ENCODE results near the gene GLOD5. TPM values are rescaled to one million over a fixed set of nuclear protein-coding genes. Genes with fewer than 3 reads are reported as not detected.

The GLOD5 gene
- total RNA-seq, 2 donors from 2014 or later, result not detected

DNA sequence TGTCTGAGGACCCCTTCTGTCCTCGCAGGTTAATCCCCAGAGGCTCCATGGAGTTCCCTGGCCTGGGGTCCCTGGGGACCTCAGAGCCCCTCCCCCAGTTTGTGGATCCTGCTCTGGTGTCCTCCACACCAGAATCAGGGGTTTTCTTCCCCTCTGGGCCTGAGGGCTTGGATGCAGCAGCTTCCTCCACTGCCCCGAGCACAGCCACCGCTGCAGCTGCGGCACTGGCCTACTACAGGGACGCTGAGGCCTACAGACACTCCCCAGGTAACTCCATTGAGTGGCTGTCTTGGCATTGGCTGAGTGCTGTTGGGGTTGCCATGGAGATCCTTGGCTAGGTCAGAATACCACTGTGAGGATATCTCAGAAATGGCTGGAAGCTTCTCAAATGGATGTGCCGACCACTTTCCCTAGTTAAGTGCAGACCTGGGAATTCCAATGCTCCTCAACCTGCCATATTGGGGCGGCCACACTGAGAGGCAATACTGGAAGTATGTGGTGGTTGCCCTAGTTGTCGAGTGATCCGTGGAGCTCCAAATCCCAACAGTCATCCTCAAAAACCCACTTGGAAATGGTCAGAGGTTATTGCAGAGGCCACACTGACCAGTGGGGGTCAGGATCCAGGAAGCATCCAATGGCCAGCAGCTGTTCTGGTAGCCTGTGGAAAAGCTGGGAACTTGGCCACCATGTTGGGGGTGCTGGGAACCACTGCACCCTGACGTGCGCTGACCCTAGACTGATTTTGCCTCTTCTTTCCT is 29.7 kb downstream of the GLOD5 start:
- no peaks in the 10 kb centered on the region for H3K9me3 Mint-ChIP-seq
- H3K27me3 Mint-ChIP-seq, result peaks cover 23 to 28% of the 10 kb centered on the region in 2 donors
- H3K27ac Mint-ChIP-seq, result no peak overlapping the region

DNA sequence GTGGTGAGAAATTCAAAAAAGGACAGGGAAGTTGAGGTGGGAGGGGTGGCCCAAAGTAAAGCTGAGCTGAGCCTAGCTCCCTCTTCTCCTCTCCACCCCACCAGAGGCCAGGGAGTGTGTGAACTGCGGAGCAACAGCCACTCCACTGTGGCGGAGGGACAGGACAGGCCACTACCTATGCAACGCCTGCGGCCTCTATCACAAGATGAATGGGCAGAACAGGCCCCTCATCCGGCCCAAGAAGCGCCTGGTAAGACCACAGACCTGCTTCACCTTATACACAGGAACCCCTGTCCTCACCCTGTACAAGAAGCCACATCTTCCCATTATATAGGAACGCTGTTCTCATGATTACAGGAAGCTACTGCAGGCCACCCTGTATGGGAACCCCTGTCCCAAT is 30.7 kb downstream of the GLOD5 start:
- Mint-ChIP-seq H3K4me3 (no peak overlapping the region), H3K27me3 (peaks cover 16 to 21% of the 10 kb centered on the region in 2 donors), H3K4me1 (ENCODE audit: low read depth in 2 of 2) (peaks cover 3 to 6% of the 10 kb centered on the region in 2 donors), H3K27ac (no peak overlapping the region), H3K36me3 (no peaks in the 10 kb centered on the region), H3K9me3 (no peaks in the 10 kb centered on the region)
- ATAC-seq, result no peak
- no peak for DNase-seq (ENCODE audit: low spot score)

More for the DNA sequence above, 29.7 kb downstream of the GLOD5 start:
- Mint-ChIP-seq H3K36me3 (no peaks in the 10 kb centered on the region), H3K4me3 (no peak overlapping the region), H3K4me1 (ENCODE audit: low read depth in 2 of 2) (peaks cover 3 to 6% of the 10 kb centered on the region in 2 donors)
- DNase-seq (ENCODE audit: low spot score) (no peak), ATAC-seq (no peak)

DNA sequence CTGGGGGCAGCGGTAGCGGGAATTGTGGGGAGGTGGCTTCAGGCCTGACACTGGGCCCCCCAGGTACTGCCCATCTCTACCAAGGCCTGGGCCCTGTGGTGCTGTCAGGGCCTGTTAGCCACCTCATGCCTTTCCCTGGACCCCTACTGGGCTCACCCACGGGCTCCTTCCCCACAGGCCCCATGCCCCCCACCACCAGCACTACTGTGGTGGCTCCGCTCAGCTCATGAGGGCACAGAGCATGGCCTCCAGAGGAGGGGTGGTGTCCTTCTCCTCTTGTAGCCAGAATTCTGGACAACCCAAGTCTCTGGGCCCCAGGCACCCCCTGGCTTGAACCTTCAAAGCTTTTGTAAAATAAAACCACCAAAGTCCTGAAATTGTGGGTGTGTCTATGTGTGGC is 32.4 kb downstream of the GLOD5 start:
- Mint-ChIP-seq H3K9me3 (no peaks in the 10 kb centered on the region), H3K36me3 (no peaks in the 10 kb centered on the region), H3K4me3 (no peak overlapping the region), H3K27me3 (peaks cover 0 to 14% of the 10 kb centered on the region in 2 donors), H3K27ac (no peak overlapping the region), H3K4me1 (ENCODE audit: low read depth in 2 of 2) (peaks cover 0 to under 1% of the 10 kb centered on the region in 2 donors)
- DNase-seq (ENCODE audit: low spot score) (no peak), ATAC-seq (no peak)

DNA sequence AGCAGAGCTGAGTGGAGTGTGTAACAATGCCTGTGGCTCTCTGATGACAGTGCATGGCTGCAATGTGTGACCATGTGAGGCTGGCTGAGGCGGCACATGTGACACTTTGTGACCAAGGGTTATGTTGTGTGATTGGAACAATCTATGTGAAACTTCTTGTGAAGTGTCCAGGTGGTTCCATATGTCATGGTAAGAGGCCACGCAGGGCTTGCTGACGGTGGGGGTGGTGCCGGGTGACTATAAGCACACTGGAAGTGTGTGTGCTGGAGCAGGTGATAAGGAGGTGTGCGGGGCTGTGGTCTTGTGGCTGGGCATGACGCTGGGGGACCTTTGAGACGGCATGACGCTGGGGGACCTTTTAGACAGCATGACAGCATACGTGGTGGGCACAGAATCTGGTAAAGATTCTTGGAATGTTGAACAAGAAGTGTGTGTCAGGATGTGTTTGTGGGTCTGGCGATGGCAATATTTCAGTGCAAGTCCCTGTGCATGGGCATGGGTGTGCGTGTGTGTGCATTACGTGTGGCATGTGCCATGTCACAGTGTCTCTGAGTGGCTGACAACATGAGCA is 32.9 kb downstream of the GLOD5 start:
- no peak overlapping the region for H3K4me3 Mint-ChIP-seq
- H3K36me3 Mint-ChIP-seq, result no peaks in the 10 kb centered on the region
- no peak for DNase-seq (ENCODE audit: low spot score)
- peaks cover 0 to 14% of the 10 kb centered on the region in 2 donors for H3K27me3 Mint-ChIP-seq
- no peaks in the 10 kb centered on the region for H3K4me1 Mint-ChIP-seq (ENCODE audit: low read depth in 2 of 2)
- ATAC-seq, result no peak
- no peaks in the 10 kb centered on the region for H3K9me3 Mint-ChIP-seq
- no peak overlapping the region for H3K27ac Mint-ChIP-seq

DNA sequence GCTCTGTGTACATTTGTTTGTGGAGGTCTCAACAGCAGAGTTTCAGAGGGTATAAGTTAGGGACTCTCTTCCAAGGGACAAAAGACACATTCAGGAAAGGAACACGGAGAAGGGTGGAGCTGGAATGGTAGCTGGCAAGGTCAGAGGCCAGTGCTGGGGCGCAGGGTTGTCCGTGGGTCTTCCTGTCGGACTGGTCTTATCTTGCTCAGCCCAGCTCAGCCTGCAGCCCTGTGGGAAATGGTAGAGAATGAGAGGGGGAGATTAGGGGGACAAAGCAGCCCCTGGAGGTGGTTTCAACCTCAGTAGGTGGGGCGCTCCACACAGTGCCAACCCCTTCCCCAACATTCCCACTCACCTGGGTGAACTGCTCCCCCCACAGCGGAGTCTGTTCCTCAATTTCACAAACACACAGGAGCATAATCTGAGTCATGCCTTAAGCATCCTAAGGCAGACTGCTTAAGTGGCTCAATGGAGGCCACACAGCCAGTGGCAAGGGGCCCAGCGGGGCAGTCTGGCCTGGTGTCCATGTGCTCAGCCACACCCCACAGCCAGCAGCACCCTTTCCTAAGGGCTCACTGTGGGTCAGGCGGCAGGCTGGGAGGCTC is 33.5 kb downstream of the GLOD5 start:
- peaks cover 0 to 12% of the 10 kb centered on the region in 2 donors for H3K27me3 Mint-ChIP-seq
- no peak overlapping the region for H3K27ac Mint-ChIP-seq
- H3K9me3 Mint-ChIP-seq, result no peaks in the 10 kb centered on the region
- H3K36me3 Mint-ChIP-seq, result no peaks in the 10 kb centered on the region
- no peak overlapping the region for H3K4me3 Mint-ChIP-seq
- H3K4me1 Mint-ChIP-seq (ENCODE audit: low read depth in 2 of 2), result no peaks in the 10 kb centered on the region
- DNase-seq (ENCODE audit: low spot score) (no peak), ATAC-seq (no peak)

DNA sequence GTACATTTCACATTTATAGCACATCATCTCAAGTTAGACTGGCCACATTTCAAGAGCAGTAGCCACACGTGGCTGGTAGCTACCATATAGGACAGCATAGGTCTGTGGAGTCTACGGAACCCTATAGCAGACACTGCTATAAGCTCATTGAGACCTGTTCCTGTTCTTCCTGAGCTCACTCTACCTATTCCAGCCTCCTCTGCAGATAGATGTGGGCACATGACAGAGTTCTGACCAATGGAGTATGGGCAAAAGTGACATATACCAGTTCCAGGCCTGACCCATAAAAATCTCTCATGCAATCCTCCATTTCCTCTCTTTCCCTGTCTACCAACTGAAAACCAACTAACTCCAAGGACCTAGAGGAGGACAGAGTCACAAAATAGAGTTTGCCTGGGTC is 36.8 kb downstream of the GLOD5 start:
- H3K27ac Mint-ChIP-seq, result no peak overlapping the region
- H3K9me3 Mint-ChIP-seq, result no peaks in the 10 kb centered on the region
- ATAC-seq (no peak), DNase-seq (ENCODE audit: low spot score) (no peak)
- H3K36me3 Mint-ChIP-seq, result no peaks in the 10 kb centered on the region
- H3K4me1 Mint-ChIP-seq (ENCODE audit: low read depth in 2 of 2), result peaks cover 10 to 18% of the 10 kb centered on the region in 2 donors
- peaks cover 0 to 10% of the 10 kb centered on the region in 2 donors for H3K27me3 Mint-ChIP-seq
- H3K4me3 Mint-ChIP-seq, result no peak overlapping the region

DNA sequence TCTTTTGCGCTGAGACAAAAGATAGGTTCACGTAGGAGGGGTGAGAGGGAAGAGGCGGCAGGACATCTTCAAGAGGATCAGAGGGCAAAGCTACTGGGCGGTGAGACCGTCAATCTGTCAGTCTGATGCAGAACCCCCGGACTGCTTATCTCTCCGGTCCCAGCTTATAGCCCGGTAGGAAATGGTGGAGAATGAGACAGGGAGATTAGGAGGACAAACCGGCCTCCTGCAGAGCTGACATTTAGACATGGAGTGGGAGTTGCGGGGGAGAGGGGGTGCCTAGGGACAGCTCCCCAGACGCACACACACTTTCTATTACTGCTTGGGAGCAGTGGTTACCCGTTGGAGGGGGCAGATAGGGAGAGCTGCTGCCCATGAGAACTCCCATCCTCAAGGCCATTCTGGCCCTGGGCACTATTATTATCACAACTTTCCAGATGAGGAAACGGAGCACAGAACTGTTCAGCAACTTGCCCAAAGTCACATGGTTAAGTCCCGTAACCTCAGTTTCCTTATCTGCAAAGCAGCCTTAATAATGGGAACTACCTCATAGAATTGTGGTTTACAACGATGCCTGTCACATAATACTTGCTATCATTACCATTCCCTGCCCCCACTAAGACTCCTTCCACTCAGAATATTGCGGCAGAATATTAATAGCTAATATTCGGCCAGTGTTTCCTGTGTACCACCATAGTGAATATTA is 39.2 kb downstream of the GLOD5 start:
- peaks cover 6% of the 10 kb centered on the region for H3K36me3 Mint-ChIP-seq
- H3K27me3 Mint-ChIP-seq, result peaks cover 0 to 11% of the 10 kb centered on the region in 2 donors
- H3K4me3 Mint-ChIP-seq, result peak overlapping the region; percentile 96
- peaks cover 15 to 25% of the 10 kb centered on the region in 2 donors for H3K4me1 Mint-ChIP-seq (ENCODE audit: low read depth in 2 of 2)
- H3K9me3 Mint-ChIP-seq, result no peaks in the 10 kb centered on the region
- peak overlapping the region; percentile 94 to 95 for H3K27ac Mint-ChIP-seq
- ATAC-seq, result no peak
- DNase-seq (ENCODE audit: low spot score), result no peak

DNA sequence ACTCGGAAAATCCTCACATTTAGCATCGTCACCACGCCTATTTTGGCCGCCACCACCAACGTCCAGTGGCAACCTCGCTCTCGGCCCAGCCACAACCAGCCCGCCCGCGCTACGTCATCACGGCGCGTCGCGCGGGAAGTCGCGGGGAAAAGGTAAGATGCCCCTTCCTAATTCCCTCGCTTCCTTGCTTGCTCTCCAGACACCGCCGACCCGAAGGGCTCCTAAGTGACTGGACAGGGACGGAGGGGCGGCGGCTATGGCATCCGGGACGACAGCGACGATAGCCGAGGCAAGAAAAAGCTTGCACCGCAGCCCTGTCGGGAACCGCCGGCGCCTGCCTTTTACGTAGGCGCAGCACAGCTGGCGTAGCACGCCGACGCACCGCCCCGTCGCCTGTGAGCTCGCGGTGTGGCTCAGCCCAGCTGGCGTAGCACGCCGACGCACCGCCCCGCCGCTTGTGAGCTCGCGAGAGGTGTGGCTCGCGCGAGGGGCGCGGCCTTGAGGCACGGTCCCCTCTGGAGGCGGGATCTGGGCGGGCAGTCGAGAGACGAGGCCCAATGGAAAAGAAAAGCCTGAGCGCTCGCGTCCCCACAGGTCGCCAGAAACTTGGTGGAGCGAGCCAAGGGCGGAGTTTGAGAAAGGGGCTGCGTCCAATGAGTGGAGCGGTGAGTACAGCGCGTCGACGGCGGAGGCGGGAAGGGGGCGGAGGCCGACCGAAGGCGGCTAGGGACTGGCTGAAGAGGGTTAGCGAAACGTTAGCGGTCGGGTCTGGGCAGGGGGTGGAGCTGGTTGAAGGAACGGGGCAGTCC is 39.9 kb downstream of the GLOD5 start, which contains the start of gene HDAC6:
HDAC6 (plus strand) TSS at position 788 of the 809 bp plus-strand sequence. CDS start 626 bp downstream, outside the sequence.
- Mint-ChIP-seq H3K4me3 (peak within 1 kb of the TSS; percentile 96), H3K9me3 (no peaks in the 10 kb centered on the region), H3K27me3 (peaks cover 0 to 11% of the 10 kb centered on the region in 2 donors), H3K36me3 (peaks cover 6% of the 10 kb centered on the region), H3K4me1 (ENCODE audit: low read depth in 2 of 2) (peaks cover 15 to 25% of the 10 kb centered on the region in 2 donors), H3K27ac (peak within 1 kb of the TSS; percentile 94 to 95)
- ATAC-seq, result peak; percentile 93
- DNase-seq (ENCODE audit: low spot score), result peak; percentile 97

DNA sequence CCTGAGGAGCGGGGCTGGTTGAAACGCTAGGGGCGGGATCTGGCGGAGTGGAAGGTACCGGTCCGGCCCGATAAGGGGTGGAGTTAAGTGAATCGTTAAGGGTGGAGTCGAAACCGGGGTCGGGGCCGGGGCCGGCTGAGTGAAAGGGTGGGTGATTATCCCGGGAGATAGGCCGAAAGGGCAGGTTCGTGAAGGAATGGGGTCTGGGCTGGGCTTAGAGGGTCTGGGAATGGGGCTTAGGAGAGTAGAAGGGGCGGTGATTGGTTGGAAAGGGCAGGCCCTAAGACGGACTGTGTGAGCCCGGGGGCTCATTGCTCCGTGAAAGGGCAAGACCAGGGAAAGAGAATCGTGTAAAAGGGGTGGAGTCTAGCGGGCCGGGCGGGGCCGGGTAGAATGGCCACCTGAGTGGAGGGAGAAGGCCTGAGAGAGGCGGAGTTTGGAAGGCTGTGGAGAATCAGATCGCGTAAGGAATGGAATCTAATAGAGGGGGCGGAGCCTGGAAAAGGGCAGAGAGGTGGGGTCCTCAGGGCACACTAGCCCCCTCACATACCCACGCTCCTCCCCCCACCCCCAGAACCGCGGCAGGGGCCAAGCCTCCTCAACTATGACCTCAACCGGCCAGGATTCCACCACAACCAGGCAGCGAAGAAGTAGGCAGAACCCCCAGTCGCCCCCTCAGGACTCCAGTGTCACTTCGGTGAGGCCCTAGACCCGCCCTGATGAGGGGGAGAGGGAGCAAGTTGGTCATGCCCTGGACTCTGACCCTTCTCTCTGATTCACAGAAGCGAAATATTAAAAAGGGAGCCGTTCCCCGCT is 40.8 kb downstream of the GLOD5 start:
- DNase-seq (ENCODE audit: low spot score), result peak; percentile 84
- peaks cover 0 to 11% of the 10 kb centered on the region in 2 donors for H3K27me3 Mint-ChIP-seq
- peak; percentile 66 to 72 for ATAC-seq
- H3K4me1 Mint-ChIP-seq (ENCODE audit: low read depth in 2 of 2), result peaks cover 15 to 25% of the 10 kb centered on the region in 2 donors
- H3K27ac Mint-ChIP-seq, result peak overlapping the region; percentile 94 to 95
- no peaks in the 10 kb centered on the region for H3K9me3 Mint-ChIP-seq
- H3K36me3 Mint-ChIP-seq, result peaks cover 6% of the 10 kb centered on the region
- H3K4me3 Mint-ChIP-seq, result peak overlapping the region; percentile 96

DNA sequence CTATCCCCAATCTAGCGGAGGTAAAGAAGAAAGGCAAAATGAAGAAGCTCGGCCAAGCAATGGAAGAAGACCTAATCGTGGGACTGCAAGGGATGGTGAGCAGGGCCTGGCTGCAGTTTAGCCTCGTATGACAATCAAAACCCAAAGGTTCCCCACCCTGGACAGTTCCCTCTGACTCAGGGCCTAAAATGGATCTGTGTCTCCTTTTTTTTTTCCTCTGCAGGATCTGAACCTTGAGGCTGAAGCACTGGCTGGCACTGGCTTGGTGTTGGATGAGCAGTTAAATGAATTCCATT is 41.3 kb downstream of the GLOD5 start:
- no peak for ATAC-seq
- Mint-ChIP-seq H3K9me3 (no peaks in the 10 kb centered on the region), H3K27ac (peak overlapping the region; percentile 94 to 95), H3K36me3 (peaks cover 6% of the 10 kb centered on the region), H3K27me3 (peaks cover 0 to 11% of the 10 kb centered on the region in 2 donors), H3K4me1 (ENCODE audit: low read depth in 2 of 2) (peaks cover 15 to 25% of the 10 kb centered on the region in 2 donors), H3K4me3 (peak overlapping the region; percentile 96)
- no peak for DNase-seq (ENCODE audit: low spot score)

DNA sequence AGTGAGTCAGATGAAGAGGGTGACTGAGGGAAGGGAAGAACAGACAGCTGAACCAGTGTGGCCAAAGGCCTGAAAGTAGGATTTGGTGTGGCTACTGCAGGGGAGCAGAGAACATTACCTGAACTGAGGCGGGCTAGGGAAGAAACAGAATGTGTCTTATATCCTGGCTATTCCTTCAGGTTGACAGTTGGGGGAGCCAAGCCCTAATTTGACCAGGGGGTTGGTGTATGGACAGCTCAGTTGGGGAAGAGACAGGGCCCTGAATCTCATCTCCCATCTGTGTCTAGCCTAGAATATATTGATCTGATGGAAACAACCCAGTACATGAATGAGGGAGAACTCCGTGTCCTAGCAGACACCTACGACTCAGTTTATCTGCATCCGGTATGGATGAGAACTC is 44.5 kb downstream of the GLOD5 start:
- no peaks in the 10 kb centered on the region for H3K9me3 Mint-ChIP-seq
- DNase-seq (ENCODE audit: low spot score), result no peak
- peaks cover 6% of the 10 kb centered on the region for H3K36me3 Mint-ChIP-seq
- peak overlapping the region in 1 of 2 donors; percentile 14 for H3K27ac Mint-ChIP-seq
- no peak overlapping the region for H3K4me3 Mint-ChIP-seq
- no peak for ATAC-seq
- peaks cover 9 to 15% of the 10 kb centered on the region in 2 donors for H3K4me1 Mint-ChIP-seq (ENCODE audit: low read depth in 2 of 2)
- H3K27me3 Mint-ChIP-seq, result peaks cover 0 to 8% of the 10 kb centered on the region in 2 donors

DNA sequence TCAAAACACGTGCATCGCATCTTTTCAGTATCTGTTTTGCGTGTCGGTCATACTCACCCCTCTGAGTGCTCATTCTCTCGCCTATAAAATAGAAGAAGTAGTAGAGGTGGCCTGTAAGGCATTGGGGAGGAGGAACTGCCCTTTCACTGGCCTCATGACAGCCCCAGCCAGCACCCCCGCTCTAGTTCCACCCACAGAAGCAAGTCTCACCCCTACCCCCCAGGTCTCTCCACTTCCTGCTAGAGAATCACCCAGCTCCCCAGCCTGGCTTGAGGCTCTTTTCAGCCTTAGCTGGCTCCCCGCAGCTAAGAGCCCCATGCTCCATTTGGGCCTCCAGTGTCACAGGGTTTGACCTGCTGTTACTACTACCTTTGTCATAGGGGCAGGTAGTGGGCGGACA is 52.1 kb downstream of the GLOD5 start:
- Mint-ChIP-seq H3K27ac (peak overlapping the region in 1 of 2 donors; percentile 54), H3K4me1 (ENCODE audit: low read depth in 2 of 2) (peaks cover 0 to under 1% of the 10 kb centered on the region in 2 donors), H3K4me3 (no peak overlapping the region), H3K36me3 (no peaks in the 10 kb centered on the region), H3K27me3 (peaks cover 0 to 2% of the 10 kb centered on the region in 2 donors), H3K9me3 (no peaks in the 10 kb centered on the region)
- DNase-seq (ENCODE audit: low spot score) (no peak), ATAC-seq (no peak)

All from natural killer cell treated with Interleukin-12 subunit alpha and Interleukin-12 subunit beta and Interleukin-15 and Interleukin-18, amount 100 ng/mL, for 72 hours (primary cell).